Tibial nerve (tissue), 4 donors: ENCODE results near the gene MYO18B. TPM values are rescaled to one million over a fixed set of nuclear protein-coding genes. Genes with fewer than 3 reads are reported as not detected.

Source experiments
- DNase-seq, 2 donors: peaks; one replicate each; pipeline ENCODE4 v3.0.0-alpha.2; 2019; ENCODE audit warnings: low spot score in 2 of 2
- H3K27ac ChIP-seq, 4 donors: fragments of 200-600 bp; sonication (generic) in 3 of 4; one replicate each; pipeline ENCODE4 v1.5.1; 2017 to 2019; ENCODE audit warnings: mild to moderate bottlenecking in 1 of 4
- H3K27me3 ChIP-seq, 2 donors: fragments of 200-600 bp; sonication (generic) in 1 of 2; one replicate each; pipeline versions ENCODE4 v1.5.1 to v1.6.0; 2017 to 2019
- H3K36me3 ChIP-seq, 3 donors: fragments of 200-600 bp; sonication (generic); one replicate each; pipeline ENCODE4 v1.5.1; 2018 to 2019
- H3K4me1 ChIP-seq, 4 donors: fragments of 200-600 bp; sonication (generic) in 3 of 4; one replicate each; pipeline ENCODE4 v1.5.1; 2017 to 2019
- H3K4me3 ChIP-seq, 4 donors: fragments of 200-600 bp; sonication (generic) in 3 of 4; one replicate each; pipeline ENCODE4 v1.5.1; 2017 to 2019; ENCODE audit warnings: mild to moderate bottlenecking in 1 of 4, moderate library complexity in 1 of 4
- H3K9me3 ChIP-seq, 4 donors: fragments of 200-600 bp; sonication (generic) in 3 of 4; one replicate each; pipeline ENCODE4 v1.5.1; 2017 to 2019
- EP300 ChIP-seq, 2 donors: sonication (generic); formaldehyde crosslinking; IDR thresholded peaks; one replicate each; pipeline ENCODE4 v1.6.1; 2017; ENCODE audit warnings: antibody characterized with exemption in 2 of 2, mild to moderate bottlenecking in 1 of 2
- POLR2A ChIP-seq, 2 donors: fragments of 450-650 bp; IDR thresholded peaks; one replicate each; pipeline ENCODE4 v1.6.1; 2017; ENCODE audit warnings: antibody characterized with exemption in 2 of 2, mild to moderate bottlenecking in 2 of 2, moderate library complexity in 2 of 2
- WGBS, 2 donors: methylation state at CpG; one replicate each; pipeline ENCODE4 v1.1.5; 2018; 5-methylcytosine and 5-hydroxymethylcytosine counted together
- total RNA-seq, 4 donors: library from RNA; depleted of rRNA; stranded (reverse); fragments of >200 nt; gene quantifications; one replicate each; pipeline ENCODE4 v1.1.0, GENCODE V29; 2016
- TF ChIP-seq, protein P1 (sequence below), 5 experiments: fragments of 200-600 bp in 3 of 5; fragments of 450-650 bp in 2 of 5; sonication (generic) in 3 of 5; IDR thresholded peaks; one replicate each; pipeline ENCODE4 v1.5.1; 2016 to 2019; ENCODE audit warnings: antibody characterized with exemption in 5 of 5, mild to moderate bottlenecking in 3 of 5, moderate library complexity in 2 of 5

Gene MYO18B
- total RNA-seq, 4 donors from 2014 or later: under 0.01 TPM; not detected in 2

DNA sequence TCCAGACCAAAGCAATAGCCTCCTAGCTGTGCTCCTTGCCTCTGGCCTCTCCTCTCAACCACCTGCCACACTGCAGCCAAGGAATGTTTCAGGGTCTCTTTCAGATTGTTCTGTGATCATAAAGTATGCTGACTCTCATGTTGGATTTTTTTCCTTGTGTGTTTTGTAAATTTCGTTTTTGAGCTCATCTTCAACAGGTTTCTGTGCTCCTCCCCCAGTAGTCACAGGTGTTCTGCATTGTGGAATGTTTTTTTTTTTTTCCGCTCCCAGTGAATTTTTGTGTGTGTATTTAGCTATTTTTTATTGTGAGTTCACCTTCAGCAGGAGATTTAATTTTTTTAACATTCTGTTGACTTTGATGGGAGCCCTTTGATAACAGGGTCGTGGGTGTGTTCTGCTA is 153.7 kb downstream of the MYO18B start:
- DNase-seq: no peak
- no peak overlapping the region for H3K27ac ChIP-seq
- WGBS, 2 donors: 60 to 66% methylated on average over 3 of the region's 3 CpGs
- peaks cover 0 to 9% (median 0%) of the 10 kb centered on the region in 4 donors for H3K9me3 ChIP-seq
- no peaks in the 10 kb centered on the region for H3K4me1 ChIP-seq
- no peaks in the 10 kb centered on the region for H3K27me3 ChIP-seq
- TF ChIP-seq POLR2A (IDR thresholded peaks at IDR 0.05) (no peak), EP300 (IDR thresholded peaks at IDR 0.05) (no peak)
- TF ChIP-seq, protein P1, sequence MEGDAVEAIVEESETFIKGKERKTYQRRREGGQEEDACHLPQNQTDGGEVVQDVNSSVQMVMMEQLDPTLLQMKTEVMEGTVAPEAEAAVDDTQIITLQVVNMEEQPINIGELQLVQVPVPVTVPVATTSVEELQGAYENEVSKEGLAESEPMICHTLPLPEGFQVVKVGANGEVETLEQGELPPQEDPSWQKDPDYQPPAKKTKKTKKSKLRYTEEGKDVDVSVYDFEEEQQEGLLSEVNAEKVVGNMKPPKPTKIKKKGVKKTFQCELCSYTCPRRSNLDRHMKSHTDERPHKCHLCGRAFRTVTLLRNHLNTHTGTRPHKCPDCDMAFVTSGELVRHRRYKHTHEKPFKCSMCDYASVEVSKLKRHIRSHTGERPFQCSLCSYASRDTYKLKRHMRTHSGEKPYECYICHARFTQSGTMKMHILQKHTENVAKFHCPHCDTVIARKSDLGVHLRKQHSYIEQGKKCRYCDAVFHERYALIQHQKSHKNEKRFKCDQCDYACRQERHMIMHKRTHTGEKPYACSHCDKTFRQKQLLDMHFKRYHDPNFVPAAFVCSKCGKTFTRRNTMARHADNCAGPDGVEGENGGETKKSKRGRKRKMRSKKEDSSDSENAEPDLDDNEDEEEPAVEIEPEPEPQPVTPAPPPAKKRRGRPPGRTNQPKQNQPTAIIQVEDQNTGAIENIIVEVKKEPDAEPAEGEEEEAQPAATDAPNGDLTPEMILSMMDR (IDR thresholded peaks at IDR 0.05): no peak
- H3K36me3 ChIP-seq: no peaks in the 10 kb centered on the region
- H3K4me3 ChIP-seq: no peak overlapping the region

GRCh38 chr22:25896098-25896497 is 154.1 kb downstream of the MYO18B start:
- no peak for DNase-seq
- peaks cover 0 to 9% (median 0%) of the 10 kb centered on the region in 4 donors for H3K9me3 ChIP-seq
- 65 to 68% methylated on average over 4 of the region's 4 CpGs for WGBS, 2 donors
- no peak overlapping the region for H3K27ac ChIP-seq
- TF ChIP-seq, protein P1 (IDR thresholded peaks at IDR 0.05): no peak
- H3K36me3 ChIP-seq: no peaks in the 10 kb centered on the region
- no peaks in the 10 kb centered on the region for H3K4me1 ChIP-seq
- no peak overlapping the region for H3K4me3 ChIP-seq
- no peaks in the 10 kb centered on the region for H3K27me3 ChIP-seq

GRCh38 chr22:25896592-25896991 is 154.6 kb downstream of the MYO18B start:
- Histone ChIP-seq H3K27me3 (no peaks in the 10 kb centered on the region), H3K36me3 (no peaks in the 10 kb centered on the region), H3K9me3 (peaks cover 0 to 9% (median 0%) of the 10 kb centered on the region in 4 donors), H3K4me3 (no peak overlapping the region), H3K4me1 (no peaks in the 10 kb centered on the region), H3K27ac (no peak overlapping the region)
- 56 to 71% methylated on average over 2 of the region's 2 CpGs for WGBS, 2 donors
- TF ChIP-seq EP300 (IDR thresholded peaks at IDR 0.05): no peak
- TF ChIP-seq, protein P1 (IDR thresholded peaks at IDR 0.05): no peak
- TF ChIP-seq POLR2A (IDR thresholded peaks at IDR 0.05): no peak
- no peak for DNase-seq

DNA sequence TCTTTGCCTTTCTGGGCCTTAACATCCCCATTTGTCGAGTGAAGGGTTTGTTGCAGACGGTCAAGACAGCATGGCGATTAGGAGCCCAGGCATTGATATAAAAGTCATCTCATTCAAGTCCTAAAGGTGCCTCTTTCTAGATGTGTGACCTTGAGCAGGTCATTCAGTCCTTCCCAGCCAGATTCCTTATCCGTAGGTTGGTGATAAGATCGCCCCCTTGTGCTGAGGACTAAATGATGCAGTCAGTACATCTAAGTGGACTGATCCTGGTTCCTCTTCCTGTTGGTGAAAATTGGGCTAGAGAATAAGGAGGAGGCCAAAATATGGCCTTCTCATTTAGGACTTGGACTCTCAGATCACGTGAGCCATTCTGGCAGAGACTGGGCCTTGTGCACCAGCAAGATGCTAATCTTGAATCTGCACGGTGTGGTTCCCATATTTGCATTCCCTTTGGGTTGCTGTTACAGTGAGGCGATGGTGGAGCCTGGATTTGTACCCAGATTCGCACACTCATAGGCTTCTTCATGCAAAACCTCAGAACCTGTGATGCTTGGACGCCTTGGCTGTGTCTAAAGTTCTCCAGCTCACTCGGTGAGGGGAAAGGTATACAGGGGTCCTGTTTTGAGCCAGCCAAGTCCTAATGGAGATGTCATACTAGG is 156.8 kb downstream of the MYO18B start:
- peaks cover 0 to 9% (median 0%) of the 10 kb centered on the region in 4 donors for H3K9me3 ChIP-seq
- TF ChIP-seq EP300 (IDR thresholded peaks at IDR 0.05) (no peak), POLR2A (IDR thresholded peaks at IDR 0.05) (no peak)
- H3K4me1 ChIP-seq: no peaks in the 10 kb centered on the region

DNA sequence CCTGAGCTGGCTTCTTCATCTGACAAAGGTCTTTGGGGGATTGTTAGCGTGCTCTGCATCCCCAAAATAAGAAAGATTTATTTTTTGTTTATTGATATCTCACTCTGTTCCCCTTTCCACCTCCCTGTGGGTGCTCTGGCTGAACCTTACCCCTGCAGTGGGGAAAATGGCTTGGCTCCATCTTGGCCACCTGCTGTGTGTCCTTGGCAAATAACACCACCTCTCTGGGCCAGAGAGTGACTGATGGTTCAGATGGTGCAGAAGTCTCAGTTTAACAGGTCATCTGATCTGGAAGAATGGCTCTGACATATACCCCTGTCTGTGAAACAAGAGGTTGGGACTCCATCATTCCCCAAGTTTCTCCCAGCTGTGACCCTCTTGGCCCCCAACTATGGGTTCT is 157.6 kb downstream of the MYO18B start:
- Histone ChIP-seq H3K4me3 (no peak overlapping the region), H3K27ac (no peak overlapping the region), H3K27me3 (peaks cover 0 to 11% of the 10 kb centered on the region in 2 donors), H3K9me3 (peaks cover 0 to 9% (median 0%) of the 10 kb centered on the region in 4 donors), H3K4me1 (no peaks in the 10 kb centered on the region), H3K36me3 (no peaks in the 10 kb centered on the region)
- DNase-seq: no peak
- WGBS, 2 donors: 74 to 78% methylated on average over 1 of the region's 1 CpG
- TF ChIP-seq POLR2A (IDR thresholded peaks at IDR 0.05) (no peak), EP300 (IDR thresholded peaks at IDR 0.05) (no peak)
- TF ChIP-seq, protein P1 (IDR thresholded peaks at IDR 0.05): no peak

More for the DNA sequence above, 156.8 kb downstream of the MYO18B start:
- no peak for DNase-seq
- Histone ChIP-seq H3K27ac (no peak overlapping the region), H3K4me3 (no peak overlapping the region), H3K36me3 (no peaks in the 10 kb centered on the region), H3K27me3 (peaks cover 0 to 9% of the 10 kb centered on the region in 2 donors)
- 65 to 68% methylated on average over 11 of the region's 11 CpGs for WGBS, 2 donors
